ENCODE data around the gene STMP1. TPM values are rescaled to one million over a fixed set of nuclear protein-coding genes. Genes with fewer than 3 reads are reported as not detected.
"Not testable (repeated sequence)": the region's sequence is repeated elsewhere in the genome, so short reads cannot be mapped to it uniquely, and the experiment has no call there.

Gene STMP1
- total RNA-seq, 2 experiments from 2014 or later: 19.7 to 20.5 TPM

DNA sequence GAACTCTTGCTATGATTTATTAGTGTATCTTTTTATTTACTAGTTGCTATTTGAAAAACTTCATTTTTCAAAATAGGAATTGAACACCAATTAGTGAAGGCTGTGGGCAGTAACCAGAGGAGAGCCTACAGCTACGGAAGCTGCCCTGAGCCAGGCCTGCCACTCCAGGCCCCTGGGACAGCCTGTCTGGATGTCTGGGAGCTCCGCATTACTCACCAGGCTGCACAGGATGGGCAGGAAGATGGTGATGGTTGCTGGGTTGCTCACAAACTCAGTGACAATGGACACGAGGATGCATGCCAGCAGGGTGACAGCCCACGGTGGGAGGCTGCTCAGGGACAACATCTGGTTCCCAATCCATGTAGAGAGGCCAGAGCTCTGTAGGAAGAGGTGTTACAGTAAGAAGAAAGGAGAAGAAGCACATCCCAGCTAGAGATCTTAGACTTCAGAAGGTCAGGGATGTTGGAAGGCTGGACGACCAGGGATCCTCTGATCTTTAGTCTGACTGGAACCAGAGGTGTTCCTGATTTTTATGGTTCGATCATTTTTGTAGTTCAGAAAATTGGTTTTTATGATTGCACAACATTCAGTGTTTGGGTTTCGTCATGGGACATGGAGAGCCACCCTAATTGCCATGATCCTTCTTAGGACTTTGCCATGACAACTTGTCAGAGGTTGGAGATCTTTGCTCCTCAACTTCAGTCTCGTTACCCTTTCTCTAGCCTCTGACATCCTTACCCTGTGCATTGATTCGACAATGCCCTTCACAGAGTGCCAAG lies 23.2 kb downstream of the STMP1 start:
- H3K9me3 Mint-ChIP-seq: no peaks in the 10 kb centered on the region
- peaks cover 12% of the 10 kb centered on the region for H3K4me1 Mint-ChIP-seq
- no peak overlapping the region for H3K27ac Mint-ChIP-seq
- H3K36me3 Mint-ChIP-seq (ENCODE audit: low read depth): peaks cover 2% of the 10 kb centered on the region
- ChIA-PET CTCF (interaction anchor here (0.6 to 1.0 kb wide), 2 partner anchors 10 to 13 kb away, joined by 3 to 4 read pairs; no protein-coding TSS in a partner anchor), POLR2A (no interaction called here)
- DNase-seq: no peak
- H3K27me3 Mint-ChIP-seq: peaks cover 1% of the 10 kb centered on the region
- H3K4me3 Mint-ChIP-seq: no peak overlapping the region

DNA sequence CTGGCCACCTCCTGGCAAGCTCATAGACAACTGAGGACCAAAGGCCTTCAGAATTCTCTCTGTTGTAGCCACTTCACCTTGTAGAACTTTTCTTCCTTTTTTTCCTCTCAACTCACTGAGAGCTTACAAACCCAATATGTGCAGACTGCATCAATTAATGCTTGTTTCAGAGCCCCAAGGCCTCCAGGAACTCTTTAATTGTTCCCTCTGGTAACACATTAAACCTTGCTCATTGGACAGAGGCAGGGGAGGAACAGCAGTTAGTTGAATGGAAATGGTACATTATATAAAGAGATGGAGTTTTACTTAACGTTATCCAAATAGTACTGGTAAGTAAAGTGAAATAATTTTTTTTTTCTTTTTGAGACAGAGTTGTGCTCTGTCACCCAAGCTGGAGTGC lies 25.2 kb downstream of the STMP1 start:
- ChIA-PET CTCF (interaction anchor here (1.3 kb wide), 1 partner anchor 14 kb away, joined by 6 read pairs; no protein-coding TSS in a partner anchor), POLR2A (interaction anchor here (1.0 kb wide), 1 partner anchor 11 kb away, joined by 3 read pairs; no protein-coding TSS in a partner anchor)

DNA sequence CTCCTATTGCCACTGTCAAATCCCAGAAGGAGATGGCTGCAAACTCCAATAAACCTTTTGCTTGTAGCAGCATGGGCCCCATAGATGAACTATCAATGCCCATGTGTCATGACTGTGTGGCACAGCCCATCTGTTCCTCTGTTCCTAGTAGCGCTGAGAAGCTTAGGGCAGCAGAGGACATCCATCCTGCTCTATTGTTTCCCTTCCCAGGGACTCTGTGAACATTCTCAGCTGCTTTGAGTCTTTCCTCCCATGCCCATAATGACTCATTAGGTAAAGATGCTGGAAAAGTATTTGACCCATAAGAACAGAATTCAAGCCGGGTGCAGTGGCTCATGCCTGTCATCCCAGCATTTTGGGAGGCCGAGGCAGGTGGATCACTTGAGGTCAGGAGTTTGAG lies 28.3 kb downstream of the STMP1 start:
- H3K4me1 Mint-ChIP-seq: no peaks in the 10 kb centered on the region

More for the DNA sequence above, 25.2 kb downstream of the STMP1 start:
- no peak for DNase-seq
- Mint-ChIP-seq H3K4me1 (no peaks in the 10 kb centered on the region), H3K36me3 (ENCODE audit: low read depth) (peaks cover 2% of the 10 kb centered on the region), H3K27ac (no peak overlapping the region), H3K9me3 (no peaks in the 10 kb centered on the region), H3K27me3 (peaks cover 1% of the 10 kb centered on the region), H3K4me3 (no peak overlapping the region)

DNA sequence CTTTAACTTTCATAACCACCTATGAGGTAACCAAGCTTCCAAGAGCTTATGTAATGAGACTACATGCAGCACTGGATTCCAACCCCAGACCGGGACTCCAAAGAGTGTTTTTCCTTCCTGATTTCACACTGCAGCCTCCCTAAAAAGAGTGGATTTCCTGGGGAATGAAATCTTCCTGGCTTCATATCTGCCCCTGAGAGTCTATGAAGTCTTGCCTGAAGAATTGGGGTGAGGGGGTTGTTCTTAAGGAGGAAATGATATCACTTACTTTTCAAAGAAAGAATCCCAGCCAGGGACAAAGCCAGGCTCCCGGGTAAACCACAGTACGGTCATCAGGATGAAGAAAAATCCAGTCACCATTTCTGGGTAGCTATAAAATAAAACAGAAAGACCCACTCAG lies 29.7 kb downstream of the STMP1 start:
- peaks cover 2% of the 10 kb centered on the region for H3K36me3 Mint-ChIP-seq (ENCODE audit: low read depth)
- no peak overlapping the region for H3K4me3 Mint-ChIP-seq
- no peaks in the 10 kb centered on the region for H3K4me1 Mint-ChIP-seq
- no peaks in the 10 kb centered on the region for H3K27me3 Mint-ChIP-seq
- DNase-seq: no peak
- ChIA-PET CTCF (interaction anchor here (1.3 kb wide), 1 partner anchor 19 kb away, joined by 3 read pairs; no protein-coding TSS in a partner anchor), POLR2A (no interaction called here)
- H3K9me3 Mint-ChIP-seq: no peaks in the 10 kb centered on the region
- H3K27ac Mint-ChIP-seq: no peak overlapping the region

More for the DNA sequence above, 28.3 kb downstream of the STMP1 start:
- no peak for DNase-seq
- H3K27ac Mint-ChIP-seq: no peak overlapping the region
- H3K36me3 Mint-ChIP-seq (ENCODE audit: low read depth): peaks cover 2% of the 10 kb centered on the region
- no peaks in the 10 kb centered on the region for H3K9me3 Mint-ChIP-seq
- POLR2A ChIA-PET: no interaction called here
- CTCF ChIA-PET: interaction anchor here (1.4 kb wide), 1 partner anchor 17 kb away, joined by 4 read pairs; no protein-coding TSS in a partner anchor
- H3K4me3 Mint-ChIP-seq: no peak overlapping the region
- H3K27me3 Mint-ChIP-seq: no peaks in the 10 kb centered on the region

DNA sequence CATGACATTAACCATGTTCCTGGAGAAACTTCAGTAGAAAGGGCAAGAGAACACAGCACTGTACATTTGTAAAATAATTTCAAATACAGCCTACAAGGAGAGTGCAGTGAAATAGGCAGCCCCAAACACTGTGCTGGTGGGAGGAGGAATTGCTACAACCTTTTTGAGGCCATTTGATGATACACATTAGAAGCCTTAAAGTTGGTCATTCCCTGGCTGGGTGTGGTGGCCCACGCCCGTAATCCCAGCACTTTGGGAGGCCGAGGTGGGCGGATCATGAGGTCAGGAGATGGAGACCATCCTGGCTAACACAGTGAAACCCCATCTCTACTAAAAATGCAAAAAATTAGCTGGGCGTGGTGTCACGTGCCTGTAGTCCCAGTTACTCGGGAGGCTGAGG lies 30.3 kb downstream of the STMP1 start:
- H3K9me3 Mint-ChIP-seq; CTCF ChIA-PET; H3K4me1 Mint-ChIP-seq; H3K27ac Mint-ChIP-seq; H3K4me3 Mint-ChIP-seq; DNase-seq; H3K27me3 Mint-ChIP-seq; H3K36me3 Mint-ChIP-seq (ENCODE audit: low read depth); POLR2A ChIA-PET: not testable (repeated sequence)

DNA sequence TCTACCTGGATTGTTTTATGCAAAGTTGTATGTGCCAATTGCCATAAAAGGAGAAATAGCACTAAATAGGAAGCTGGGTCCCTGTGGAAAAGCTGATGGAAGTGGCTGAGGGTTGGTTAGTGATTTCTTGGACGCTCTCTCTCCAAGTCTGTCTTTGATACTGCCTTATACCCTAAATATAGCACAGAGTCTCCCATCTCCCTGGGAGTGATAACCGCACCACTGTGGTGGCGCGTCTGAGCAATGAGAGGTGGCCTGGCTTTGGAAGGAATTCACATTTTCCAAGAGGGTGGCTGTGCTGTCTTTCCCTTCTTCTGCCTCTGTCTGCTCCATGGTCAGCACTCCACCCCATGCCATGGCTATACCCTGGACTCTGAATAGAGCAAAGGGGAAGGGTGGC lies 31.2 kb downstream of the STMP1 start:
- ChIA-PET CTCF (no interaction called here), POLR2A (no interaction called here)
- H3K4me3 Mint-ChIP-seq: no peak overlapping the region
- no peaks in the 10 kb centered on the region for H3K4me1 Mint-ChIP-seq
- H3K27me3 Mint-ChIP-seq: no peaks in the 10 kb centered on the region
- H3K36me3 Mint-ChIP-seq (ENCODE audit: low read depth): peaks cover 2% of the 10 kb centered on the region
- H3K27ac Mint-ChIP-seq: no peak overlapping the region
- no peaks in the 10 kb centered on the region for H3K9me3 Mint-ChIP-seq
- DNase-seq: no peak

DNA sequence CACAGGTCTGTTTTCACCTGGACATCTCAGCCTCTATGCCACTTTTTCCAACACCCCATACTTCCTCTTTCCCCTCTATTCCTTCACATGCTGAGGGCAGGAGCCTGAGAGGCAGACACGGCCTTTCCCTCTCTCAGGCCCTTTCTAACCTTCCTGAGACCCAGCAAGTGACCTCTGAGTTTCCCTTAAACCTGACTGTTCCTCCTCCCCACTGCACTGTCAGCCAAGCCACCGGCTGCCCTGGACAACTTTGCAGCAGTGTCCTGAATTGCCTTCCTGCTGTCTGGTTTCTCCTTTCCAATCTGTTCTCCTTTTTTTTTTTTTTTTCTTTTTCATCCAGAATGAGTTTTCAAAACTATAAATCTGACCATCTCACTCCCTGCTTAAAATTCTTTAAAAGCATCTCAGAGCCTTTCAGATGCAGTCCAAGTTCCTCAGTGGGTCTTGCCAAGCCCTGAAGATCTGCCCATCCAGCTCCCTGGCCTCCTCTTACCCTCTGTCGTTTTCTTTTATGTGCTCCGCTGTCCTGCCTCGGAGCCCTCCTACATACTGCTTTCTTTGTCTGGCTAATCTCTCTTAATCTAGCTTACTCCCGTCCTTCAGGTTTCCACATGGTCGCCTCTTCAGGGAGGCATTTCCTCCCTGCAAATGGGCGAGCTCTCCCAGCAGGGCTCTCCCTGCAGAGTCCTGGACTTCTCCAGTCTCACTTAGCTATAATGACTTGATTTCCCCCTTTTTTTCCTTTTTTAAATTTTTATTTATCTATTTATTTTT lies 35.1 kb downstream of the STMP1 start:
- Mint-ChIP-seq H3K4me1 (no peaks in the 10 kb centered on the region), H3K36me3 (ENCODE audit: low read depth) (no peaks in the 10 kb centered on the region), H3K9me3 (no peaks in the 10 kb centered on the region), H3K27ac (no peak overlapping the region), H3K27me3 (no peaks in the 10 kb centered on the region), H3K4me3 (no peak overlapping the region)
- no peak for DNase-seq
- ChIA-PET POLR2A (no interaction called here), CTCF (no interaction called here)

DNA sequence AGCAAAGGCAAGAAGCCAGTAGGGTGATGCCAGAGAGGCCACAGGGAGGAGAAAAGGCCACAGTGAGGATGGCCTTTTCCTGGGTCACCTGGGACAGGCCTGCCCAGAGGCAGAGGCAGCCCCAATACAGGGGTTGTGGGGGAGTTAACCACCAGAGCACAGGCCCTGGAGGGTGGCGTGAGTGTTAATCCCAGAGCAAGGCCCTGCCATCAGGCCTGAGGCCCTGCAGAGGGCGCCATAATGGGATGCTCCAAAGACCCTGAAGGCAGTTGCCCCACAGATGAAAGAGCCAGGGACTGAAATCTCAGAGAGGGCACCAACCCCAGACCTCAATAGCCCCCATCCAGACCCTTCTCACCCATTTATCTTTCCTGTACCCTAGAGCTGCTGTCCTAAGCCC lies 41.8 kb downstream of the STMP1 start:
- CTCF ChIA-PET: no interaction called here

DNA sequence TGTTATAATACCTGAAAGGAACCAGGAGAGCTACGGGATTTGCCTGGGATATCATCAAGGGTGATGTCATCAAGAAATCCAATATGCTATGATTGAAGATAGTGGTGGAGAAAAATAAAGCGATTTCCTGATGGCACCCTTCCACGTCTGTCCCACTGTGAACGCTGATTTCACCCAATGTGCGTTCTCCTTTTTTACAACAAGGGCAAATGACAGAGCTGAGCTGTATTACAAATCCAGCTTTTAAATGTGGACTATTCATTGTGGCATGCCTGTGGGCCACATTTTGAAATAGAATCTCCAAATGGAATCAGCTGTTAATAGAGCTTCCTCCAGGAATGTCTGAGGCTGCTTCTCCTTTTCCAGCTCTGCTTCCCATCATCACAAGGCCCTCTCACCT lies 42.4 kb downstream of the STMP1 start:
- CTCF ChIA-PET: interaction anchor here (1.0 kb wide), 1 partner anchor 304 kb away, joined by 3 read pairs; no protein-coding TSS in a partner anchor
- Mint-ChIP-seq H3K4me3 (no peak overlapping the region), H3K27me3 (no peaks in the 10 kb centered on the region), H3K9me3 (no peaks in the 10 kb centered on the region), H3K27ac (no peak overlapping the region), H3K36me3 (ENCODE audit: low read depth) (no peaks in the 10 kb centered on the region), H3K4me1 (no peaks in the 10 kb centered on the region)
- POLR2A ChIA-PET: no interaction called here
- no peak for DNase-seq

More for the DNA sequence above, 41.8 kb downstream of the STMP1 start:
- POLR2A ChIA-PET: no interaction called here
- H3K27ac Mint-ChIP-seq: no peak overlapping the region
- H3K9me3 Mint-ChIP-seq: no peaks in the 10 kb centered on the region
- H3K4me3 Mint-ChIP-seq: no peak overlapping the region
- H3K4me1 Mint-ChIP-seq: no peaks in the 10 kb centered on the region
- H3K27me3 Mint-ChIP-seq: no peaks in the 10 kb centered on the region
- no peak for DNase-seq
- H3K36me3 Mint-ChIP-seq (ENCODE audit: low read depth): no peaks in the 10 kb centered on the region

DNA sequence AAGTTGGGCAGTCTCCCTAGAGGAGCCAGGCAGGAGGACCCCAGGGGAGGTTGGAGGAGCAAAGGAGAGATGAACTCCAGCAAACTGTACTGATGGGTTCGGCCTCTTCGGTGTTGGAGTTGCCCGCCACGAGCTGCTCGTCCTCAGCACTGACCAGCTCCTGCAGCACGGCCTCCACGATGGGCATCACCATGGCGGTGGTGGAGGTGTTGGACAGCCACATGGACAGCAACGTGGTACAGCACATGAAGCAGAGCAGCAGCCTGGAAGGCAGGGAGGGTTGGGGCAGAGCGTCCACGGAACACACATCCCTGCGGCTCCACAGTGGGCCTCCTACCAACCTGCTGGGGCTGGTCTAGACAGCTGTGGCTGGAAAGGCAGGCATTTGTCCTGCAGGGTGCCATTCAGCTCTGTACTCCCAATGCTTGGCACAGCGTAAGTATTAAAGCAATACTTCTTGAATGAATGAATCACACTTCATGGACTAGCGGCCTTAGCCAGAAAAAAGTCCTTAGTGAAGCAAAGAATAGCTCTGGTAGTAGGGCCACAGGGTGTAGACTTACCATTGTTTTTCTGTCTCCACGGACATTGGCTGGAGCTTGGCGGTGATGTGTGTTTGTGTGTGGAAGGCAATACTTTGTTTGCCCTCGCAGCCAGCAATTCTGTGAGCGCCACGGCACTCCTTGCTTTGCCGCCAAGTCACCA lies 43.9 kb downstream of the STMP1 start:
- DNase-seq: no peak
- H3K4me3 Mint-ChIP-seq: no peak overlapping the region
- H3K36me3 Mint-ChIP-seq (ENCODE audit: low read depth): no peaks in the 10 kb centered on the region
- no peaks in the 10 kb centered on the region for H3K4me1 Mint-ChIP-seq
- H3K27me3 Mint-ChIP-seq: no peaks in the 10 kb centered on the region
- no peaks in the 10 kb centered on the region for H3K9me3 Mint-ChIP-seq
- CTCF ChIA-PET: interaction anchor here (0.6 kb wide), 2 partner anchors 18 to 168 kb away, joined by 3 read pairs; no protein-coding TSS in a partner anchor
- POLR2A ChIA-PET: no interaction called here
- no peak overlapping the region for H3K27ac Mint-ChIP-seq

DNA sequence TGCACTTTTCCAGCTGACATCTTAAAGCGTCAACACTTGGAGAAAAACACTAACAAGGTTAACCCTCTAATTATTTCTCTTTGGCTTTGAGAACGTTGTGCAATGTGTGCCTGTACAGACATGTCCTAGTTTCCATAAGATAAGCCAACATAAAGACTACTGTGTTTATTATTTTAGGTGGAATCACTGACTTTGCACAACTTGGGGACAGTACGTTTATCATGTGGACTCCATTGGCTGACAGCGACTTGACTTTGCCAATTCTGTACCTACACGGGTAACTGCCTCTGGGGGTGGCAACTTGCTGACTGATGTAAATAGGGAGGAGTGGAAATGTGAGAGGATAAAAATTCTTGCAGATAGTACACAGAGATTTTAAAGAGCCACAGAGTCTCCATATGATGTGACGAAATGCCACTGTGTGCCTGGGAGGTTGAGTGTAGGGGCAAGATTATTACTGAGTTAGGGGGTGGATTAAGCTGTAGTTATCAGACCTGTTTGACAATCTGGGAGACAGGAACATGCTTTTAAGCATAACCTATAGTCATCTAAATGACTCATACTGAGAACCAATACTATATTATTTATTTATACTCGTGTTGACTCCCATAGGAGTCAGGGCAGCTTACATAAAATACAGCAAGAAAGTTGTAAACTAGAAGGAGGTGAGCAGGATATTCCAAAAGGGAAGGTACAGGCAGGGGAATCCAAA lies 44.7 kb downstream of the STMP1 start:
- Mint-ChIP-seq H3K4me1 (no peaks in the 10 kb centered on the region), H3K36me3 (ENCODE audit: low read depth) (no peaks in the 10 kb centered on the region), H3K27ac (no peak overlapping the region), H3K4me3 (no peak overlapping the region), H3K9me3 (no peaks in the 10 kb centered on the region), H3K27me3 (no peaks in the 10 kb centered on the region)
- DNase-seq: no peak
- CTCF ChIA-PET: no interaction called here
- POLR2A ChIA-PET: no interaction called here

DNA sequence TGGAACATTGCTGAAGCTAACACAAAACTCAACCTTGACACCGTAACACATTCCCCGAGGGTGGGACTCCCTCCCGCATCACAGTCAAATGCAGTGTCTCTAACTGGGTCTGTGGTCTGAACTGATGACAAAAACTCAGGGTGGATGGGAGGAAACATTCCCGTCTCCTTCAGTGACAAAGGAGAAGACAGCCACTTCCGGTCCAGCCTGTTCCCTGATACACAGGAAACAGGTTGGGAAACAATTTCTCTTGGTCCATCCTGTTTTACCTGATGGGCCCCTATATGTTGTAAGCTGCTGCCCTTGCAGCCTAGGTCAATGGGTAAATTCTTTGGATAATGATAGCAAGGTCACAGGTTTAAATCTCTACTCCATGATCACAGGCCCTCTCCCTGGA lies 45.3 kb downstream of the STMP1 start:
- Mint-ChIP-seq H3K4me3 (no peak overlapping the region), H3K27me3 (no peaks in the 10 kb centered on the region), H3K4me1 (no peaks in the 10 kb centered on the region), H3K27ac (no peak overlapping the region), H3K9me3 (no peaks in the 10 kb centered on the region), H3K36me3 (ENCODE audit: low read depth) (no peaks in the 10 kb centered on the region)
- no peak for DNase-seq
- ChIA-PET POLR2A (no interaction called here), CTCF (no interaction called here)

DNA sequence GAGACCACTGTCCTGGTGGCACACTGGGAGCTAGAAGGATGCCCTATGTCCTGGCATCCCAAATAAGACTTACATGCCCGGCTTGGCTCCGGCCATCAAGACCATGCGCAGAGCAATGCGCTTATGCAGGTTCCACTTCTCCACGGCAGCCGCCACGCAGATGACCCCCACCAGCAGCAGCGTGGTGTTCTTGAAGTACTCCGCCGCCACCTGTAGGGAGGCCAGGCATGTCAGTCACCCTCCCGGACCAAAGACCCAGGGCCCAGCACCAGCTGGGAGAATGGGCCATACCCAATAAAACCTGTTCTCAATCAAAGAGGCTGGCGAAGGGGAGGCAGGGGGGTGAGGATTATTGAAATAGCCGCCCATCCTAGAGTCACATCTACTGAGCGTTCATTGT lies 45.7 kb downstream of the STMP1 start:
- CTCF ChIA-PET: no interaction called here
- POLR2A ChIA-PET: no interaction called here
- Mint-ChIP-seq H3K36me3 (ENCODE audit: low read depth) (no peaks in the 10 kb centered on the region), H3K4me1 (no peaks in the 10 kb centered on the region), H3K27ac (no peak overlapping the region), H3K9me3 (no peaks in the 10 kb centered on the region), H3K4me3 (no peak overlapping the region), H3K27me3 (no peaks in the 10 kb centered on the region)
- no peak for DNase-seq
